Naive thymus-derived CD4-positive, alpha-beta T cell (primary cell): ENCODE data around the gene LPCAT3. TPM values are rescaled to one million over a fixed set of nuclear protein-coding genes. Genes with fewer than 3 reads are reported as not detected.
A peak's percentile ranks its signal among the peaks of the same experiment; 100 is the strongest.
"Not testable (repeated sequence)": the region's sequence is repeated elsewhere in the genome, so short reads cannot be mapped to it uniquely, and the experiment has no call there.

Experiments used
- ATAC-seq: fragments of 150-1000 bp; cut with Tn5 transposase; 2 replicates; pipeline ENCODE4 v1.10.0; 2021; ENCODE audit warnings: mild to moderate bottlenecking, moderate library complexity
- CTCF ChIA-PET: fragments of 350-600 bp; sonication (Branson Sonifier 250); formaldehyde crosslinking; loops from one replicate; lab custom pipeline; 2021; ENCODE audit warnings: antibody characterized with exemption; lab: Charles Lee
- POLR2A ChIA-PET: fragments of 350-600 bp; sonication (Branson Sonifier 250); formaldehyde crosslinking; loops from one replicate; lab custom pipeline; 2021; ENCODE audit warnings: antibody characterized with exemption, inconsistent platforms; lab: Charles Lee
- DNase-seq, 9 donors: peaks; one replicate each; pipeline versions ENCODE4 v3.0.0 to v3.0.0-alpha.2; 2020 to 2022; ENCODE audit warnings: mixed read lengths in 1 of 9
- H3K27ac ChIP-seq: one replicate; pipeline ENCODE4 v1.7.0; 2013; ENCODE audit warnings: mild to moderate bottlenecking, low read depth, low read length, moderate library complexity
- H3K27me3 ChIP-seq, 2 donors: one replicate each; pipeline ENCODE4 v1.7.0; 2013; ENCODE audit warnings: low read length in 2 of 2, mild to moderate bottlenecking in 2 of 2, moderate library complexity in 2 of 2; ENCODE audit not compliant: control insufficient read depth in 2 of 2, insufficient read depth in 2 of 2
- H3K36me3 ChIP-seq, 3 experiments: 1 replicate in 2 of 3; 2 replicates in 1 of 3; pipeline ENCODE4 v1.7.0; 2013; ENCODE audit warnings: low read length in 3 of 3, mild to moderate bottlenecking in 3 of 3, moderate library complexity in 1 of 3; ENCODE audit not compliant: insufficient read depth in 3 of 3, control insufficient read depth in 2 of 3
- H3K4me1 ChIP-seq, 2 donors: one replicate each; pipeline ENCODE4 v1.7.0; 2013; ENCODE audit warnings: low read length in 2 of 2, mild to moderate bottlenecking in 2 of 2, moderate library complexity in 1 of 2; ENCODE audit not compliant: control insufficient read depth in 2 of 2, insufficient read depth in 2 of 2
- H3K4me3 ChIP-seq: 2 replicates; pipeline ENCODE4 v1.7.0; 2013; ENCODE audit warnings: mild to moderate bottlenecking, low read length
- H3K9me3 ChIP-seq, 3 experiments: 1 replicate in 2 of 3; 2 replicates in 1 of 3; pipeline ENCODE4 v1.7.0; 2013; ENCODE audit warnings: low read length in 3 of 3; ENCODE audit not compliant: control insufficient read depth in 2 of 3
- H3K27ac Mint-ChIP-seq, 9 donors: one replicate each; pipeline ENCODE4 v1.8.0; 2020 to 2022; ENCODE audit warnings: mixed read lengths in 9 of 9, mild to moderate bottlenecking in 8 of 9, moderate library complexity in 5 of 9, inconsistent platforms in 2 of 9
- H3K27me3 Mint-ChIP-seq, 5 donors: one replicate each; pipeline ENCODE4 v1.8.0; 2021 to 2022; ENCODE audit warnings: mixed read lengths in 5 of 5, mild to moderate bottlenecking in 1 of 5
- H3K36me3 Mint-ChIP-seq, 5 donors: one replicate each; pipeline ENCODE4 v1.8.0; 2020 to 2022; ENCODE audit warnings: mixed read lengths in 5 of 5, mild to moderate bottlenecking in 3 of 5, inconsistent platforms in 1 of 5
- H3K4me1 Mint-ChIP-seq, 7 donors: one replicate each; pipeline ENCODE4 v1.8.0; 2020 to 2022; ENCODE audit warnings: mixed read lengths in 7 of 7, mild to moderate bottlenecking in 3 of 7, inconsistent platforms in 1 of 7
- H3K4me3 Mint-ChIP-seq, 10 donors: one replicate each; pipeline ENCODE4 v1.8.0; 2020 to 2022; ENCODE audit warnings: mild to moderate bottlenecking in 10 of 10, mixed read lengths in 10 of 10, moderate library complexity in 6 of 10, inconsistent platforms in 2 of 10
- H3K9me3 Mint-ChIP-seq, 11 donors: one replicate each; pipeline ENCODE4 v1.8.0; 2020 to 2022; ENCODE audit warnings: mixed read lengths in 11 of 11, mild to moderate bottlenecking in 4 of 11, inconsistent platforms in 1 of 11, moderate library complexity in 1 of 11
- intact Hi-C, 2 donors: fragments of 100-400 bp; cut with micrococcal nuclease; formaldehyde crosslinking; loops; one replicate each; pipeline ENCODE4 v1.15.1; 2023
- polyA plus RNA-seq, 2 donors: library from polyadenylated mRNA; unstranded; fragments of 300-500 nt; fragmentation: Illumina TruSeq; gene quantifications; one replicate each; pipeline ENCODE4 v1.2.3, GENCODE V29; 2021
- total RNA-seq, 6 experiments: library from RNA in 5 of 6; stranded (reverse) in 5 of 6; gene quantifications; 1 replicate in 5 of 6; 2 replicates in 1 of 6; pipeline ENCODE4 v1.2.3 and lab custom pipeline; 2021 to 2026

Gene LPCAT3
- total and polyA plus RNA-seq, 7 experiments from 2014 or later, result 16.7 to 37.9 (median 27.1) TPM

- Mint-ChIP-seq H3K27ac (peak overlapping the region in 8 of 9 donors; percentile 75 to 96 (median 91)), H3K4me3 (peak overlapping the region; percentile 84 to 100 (median 94)), H3K9me3 (no peaks in the 10 kb centered on the region), H3K27me3 (no peaks in the 10 kb centered on the region), H3K4me1 (peaks cover 30 to 59% (median 52%) of the 10 kb centered on the region in 7 donors), H3K36me3 (peaks cover 0 to 14% (median 5%) of the 10 kb centered on the region in 5 donors)
- ATAC-seq, result no peak
- H3K36me3 ChIP-seq, result peaks cover 0 to 17% (median 0%) of the 10 kb centered on the region in 3 experiments
- no peak for DNase-seq
- H3K9me3 ChIP-seq, result no peaks in the 10 kb centered on the region
- ChIA-PET POLR2A (interaction anchor here (1.4 to 1.8 kb wide), 2 partner anchors 91 to 107 kb away, joined by 3 to 4 read pairs; no protein-coding TSS in a partner anchor), CTCF (interaction anchor here (1.1 to 1.9 kb wide), 3 partner anchors 73 to 94 kb away, joined by 3 to 12 read pairs (median 4); partner anchors contain the start of genes C12orf57 and RNU7-1)
- intact Hi-C loops, result no loop called here
- H3K27me3 ChIP-seq, result no peaks in the 10 kb centered on the region
- peaks cover 11 to 12% of the 10 kb centered on the region in 2 donors for H3K4me1 ChIP-seq
- H3K27ac ChIP-seq, result peak overlapping the region; percentile 89
- peak overlapping the region; percentile 95 for H3K4me3 ChIP-seq
Observed at GRCh38 chr12:7016958-7017571, 1.2 kb downstream of the LPCAT3 start.

DNA sequence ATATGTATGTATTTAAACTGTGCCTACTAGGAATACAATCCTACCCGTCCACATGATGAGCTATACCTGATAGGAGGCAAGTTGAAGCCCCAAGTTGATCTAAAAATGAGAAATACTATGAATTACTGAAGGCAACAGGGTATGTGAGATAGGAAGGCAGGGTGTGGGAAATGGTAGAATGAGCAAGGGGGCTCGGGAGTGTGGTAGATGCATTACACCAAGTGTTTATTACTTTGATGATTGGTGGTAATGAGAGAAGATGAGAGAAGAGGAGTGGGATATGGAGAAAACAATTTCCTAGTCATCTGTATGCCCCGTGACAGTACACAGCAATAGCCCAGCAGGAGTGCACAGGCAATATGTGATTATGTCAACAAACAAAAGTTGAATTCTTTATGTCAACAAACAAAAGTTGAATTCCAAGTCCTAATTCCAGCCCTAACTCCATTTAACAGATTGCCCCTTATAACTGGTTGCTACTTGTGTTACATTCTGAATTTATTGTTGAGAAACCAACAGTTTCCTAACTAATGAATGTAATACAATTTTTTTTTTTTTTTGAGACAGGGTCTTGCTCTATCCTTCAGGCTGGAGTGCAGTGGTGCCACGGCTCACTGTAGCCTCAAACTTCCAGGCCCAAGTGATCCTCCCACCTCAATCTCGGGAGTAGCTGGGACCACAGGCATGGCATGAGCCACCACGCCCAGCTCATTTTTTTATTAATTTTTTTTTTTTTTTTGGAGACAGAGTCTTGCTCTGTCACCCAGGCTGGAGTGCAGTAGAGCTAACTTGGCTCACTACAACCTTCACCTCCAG is 2.5 kb downstream of the LPCAT3 start:
- intact Hi-C loops, result no loop called here

GRCh38 chr12:7013101-7013500 is 5.2 kb downstream of the LPCAT3 start:
- Histone ChIP-seq H3K36me3 (peaks cover 0 to 19% (median 0%) of the 10 kb centered on the region in 3 experiments), H3K27ac (no peak overlapping the region), H3K27me3 (no peaks in the 10 kb centered on the region), H3K9me3 (no peaks in the 10 kb centered on the region), H3K4me3 (no peak overlapping the region), H3K4me1 (peaks cover 11 to 12% of the 10 kb centered on the region in 2 donors)
- H3K27ac Mint-ChIP-seq, result peak overlapping the region in 1 of 9 donors; percentile 9
- CTCF ChIA-PET, result no interaction called here
- POLR2A ChIA-PET, result no interaction called here
- H3K4me3 Mint-ChIP-seq, result peak overlapping the region in 1 of 10 donors; percentile 0
- ATAC-seq, result no peak
- no peaks in the 10 kb centered on the region for H3K9me3 Mint-ChIP-seq
- H3K36me3 Mint-ChIP-seq, result peaks cover 0 to 25% (median 5%) of the 10 kb centered on the region in 5 donors
- DNase-seq, result no peak
- no peaks in the 10 kb centered on the region for H3K27me3 Mint-ChIP-seq
- intact Hi-C loops, result no loop called here
- peaks cover 32 to 68% (median 55%) of the 10 kb centered on the region in 7 donors for H3K4me1 Mint-ChIP-seq

More for the DNA sequence above, 2.5 kb downstream of the LPCAT3 start:
- Histone ChIP-seq H3K36me3 (peaks cover 0 to 21% (median 0%) of the 10 kb centered on the region in 3 experiments), H3K27me3 (no peaks in the 10 kb centered on the region), H3K4me3 (no peak overlapping the region), H3K27ac (no peak overlapping the region), H3K4me1 (peaks cover 11 to 12% of the 10 kb centered on the region in 2 donors), H3K9me3 (no peaks in the 10 kb centered on the region)
- Mint-ChIP-seq H3K9me3 (no peaks in the 10 kb centered on the region), H3K4me1 (peaks cover 30 to 59% (median 52%) of the 10 kb centered on the region in 7 donors), H3K27ac (peak overlapping the region in 1 of 9 donors; percentile 65), H3K36me3 (peaks cover 0 to 16% (median 5%) of the 10 kb centered on the region in 5 donors), H3K4me3 (peak overlapping the region in 3 of 10 donors; percentile 8 to 29 (median 17)), H3K27me3 (no peaks in the 10 kb centered on the region)
- ATAC-seq (no peak), DNase-seq (no peak)
- POLR2A ChIA-PET, result interaction anchor here (0.7 kb wide), 1 partner anchor 32 kb away, joined by 4 read pairs; no protein-coding TSS in a partner anchor
- CTCF ChIA-PET, result interaction anchor here (0.7 kb wide), 1 partner anchor 166 kb away, joined by 3 read pairs; no protein-coding TSS in a partner anchor

GRCh38 chr12:7012024-7012607 is 6.2 kb downstream of the LPCAT3 start:
- Mint-ChIP-seq H3K27me3 (no peaks in the 10 kb centered on the region), H3K9me3 (no peaks in the 10 kb centered on the region), H3K4me1 (peaks cover 26 to 65% (median 52%) of the 10 kb centered on the region in 7 donors), H3K27ac (no peak overlapping the region), H3K4me3 (no peak overlapping the region), H3K36me3 (peaks cover 0 to 28% (median 7%) of the 10 kb centered on the region in 5 donors)
- Histone ChIP-seq H3K27me3 (no peaks in the 10 kb centered on the region), H3K27ac (no peak overlapping the region), H3K36me3 (peaks cover 0 to 16% (median 0%) of the 10 kb centered on the region in 3 experiments), H3K4me3 (no peak overlapping the region), H3K9me3 (no peaks in the 10 kb centered on the region), H3K4me1 (peaks cover 5 to 6% of the 10 kb centered on the region in 2 donors)
- intact Hi-C loops, result no loop called here
- DNase-seq, result no peak
- ChIA-PET CTCF (interaction anchor here (1.2 kb wide), 1 partner anchor 142 kb away, joined by 3 read pairs; no protein-coding TSS in a partner anchor), POLR2A (interaction anchor here (0.6 kb wide), 1 partner anchor 663 kb away, joined by 3 read pairs; no protein-coding TSS in a partner anchor)
- ATAC-seq, result no peak

DNA sequence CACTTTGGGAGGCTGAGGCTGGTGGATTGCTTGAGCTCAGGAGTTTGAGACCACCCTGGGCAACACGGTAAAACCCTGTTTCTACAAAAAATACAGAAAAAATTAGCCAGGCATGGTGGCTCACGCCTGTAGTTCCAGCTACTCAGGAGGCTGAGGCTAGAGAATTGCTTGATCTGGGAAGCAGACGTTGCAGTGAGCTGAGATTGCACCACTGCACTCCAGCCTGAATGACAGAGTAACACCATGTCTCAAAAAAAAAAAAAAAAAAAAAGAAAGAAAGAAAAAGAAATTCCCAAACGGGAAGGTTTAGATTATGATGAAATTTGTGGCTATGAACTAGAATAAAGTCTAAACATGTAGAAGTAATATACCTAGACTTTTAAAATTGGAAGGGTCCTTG is 6.9 kb downstream of the LPCAT3 start:
- H3K27me3 Mint-ChIP-seq, result not testable (repeated sequence)

DNA sequence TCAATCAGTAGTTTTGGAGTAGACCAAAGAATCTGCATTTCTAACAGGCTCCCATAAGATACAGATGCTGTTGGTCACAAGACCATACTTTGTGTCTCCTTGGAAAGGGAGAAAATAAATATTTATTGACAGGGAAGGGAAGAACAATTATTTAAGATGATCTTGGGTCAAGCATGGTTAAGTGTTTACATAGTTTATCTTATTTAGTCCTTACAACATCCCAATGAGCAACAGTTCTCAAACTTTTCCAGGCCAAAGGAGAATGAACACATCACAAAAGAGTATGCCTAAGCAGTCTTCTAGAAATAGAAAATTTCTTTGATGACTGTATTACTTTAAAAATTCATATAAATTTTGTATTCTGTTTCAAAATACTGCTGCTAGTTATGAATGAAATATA is 8.8 kb downstream of the LPCAT3 start:
- POLR2A ChIA-PET, result no interaction called here

More for the DNA sequence above, 6.9 kb downstream of the LPCAT3 start:
- H3K9me3 ChIP-seq, POLR2A ChIA-PET, DNase-seq, H3K27ac ChIP-seq, H3K27me3 ChIP-seq, H3K9me3 Mint-ChIP-seq, intact Hi-C loops, H3K4me3 Mint-ChIP-seq, H3K4me3 ChIP-seq, H3K27ac Mint-ChIP-seq, H3K4me1 ChIP-seq, ATAC-seq: not testable (repeated sequence)
- H3K36me3 Mint-ChIP-seq, result peaks cover 0 to 31% (median 7%) of the 10 kb centered on the region in 5 donors
- CTCF ChIA-PET, result interaction anchor here (1.2 to 1.8 kb wide), 2 partner anchors 102 to 142 kb away, joined by 3 to 4 read pairs; no protein-coding TSS in a partner anchor
- H3K4me1 Mint-ChIP-seq, result peaks cover 19 to 61% (median 45%) of the 10 kb centered on the region in 7 donors
- peaks cover 0 to 16% (median 0%) of the 10 kb centered on the region in 3 experiments for H3K36me3 ChIP-seq

More for the DNA sequence above, 8.8 kb downstream of the LPCAT3 start:
- DNase-seq, result no peak
- Mint-ChIP-seq H3K4me1 (peaks cover 17 to 59% (median 37%) of the 10 kb centered on the region in 7 donors), H3K27ac (no peak overlapping the region), H3K27me3 (no peaks in the 10 kb centered on the region), H3K36me3 (peaks cover 0 to 31% (median 7%) of the 10 kb centered on the region in 5 donors), H3K9me3 (no peaks in the 10 kb centered on the region), H3K4me3 (no peak overlapping the region)
- Histone ChIP-seq H3K4me1 (no peaks in the 10 kb centered on the region), H3K9me3 (no peaks in the 10 kb centered on the region), H3K27me3 (no peaks in the 10 kb centered on the region), H3K27ac (no peak overlapping the region), H3K36me3 (peaks cover 0 to 16% (median 0%) of the 10 kb centered on the region in 3 experiments), H3K4me3 (no peak overlapping the region)
- intact Hi-C loops, result no loop called here
- CTCF ChIA-PET, result interaction anchor here (1.8 kb wide), 1 partner anchor 104 kb away, joined by 4 read pairs; no protein-coding TSS in a partner anchor
- no peak for ATAC-seq
